GM19240 (cell line): ENCODE measurements around the gene THSD4.

Experiments
- DNase-seq: peaks from one replicate; pipeline ENCODE4 v3.0.0; 2011; ENCODE audit warnings: low spot score; ENCODE audit not compliant: insufficient read length

The THSD4 gene

DNA sequence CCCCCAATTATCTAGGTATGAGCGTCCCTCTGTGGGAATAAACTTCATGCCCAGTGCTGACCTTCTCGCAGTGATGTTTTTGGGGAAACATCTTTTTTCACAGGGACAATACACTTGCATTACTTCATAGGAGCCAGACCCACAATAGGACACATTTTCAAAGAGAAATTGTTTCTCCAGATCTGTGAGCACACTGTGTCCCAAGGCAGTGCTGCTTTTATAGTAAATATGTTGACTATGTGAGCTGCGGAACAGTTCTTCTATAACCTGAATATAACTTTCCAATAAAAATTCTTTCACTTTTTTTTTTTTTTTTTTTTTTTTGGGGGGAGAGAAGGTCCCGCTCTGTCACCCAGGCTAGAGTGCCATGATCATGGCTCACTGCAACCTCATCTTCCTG lies 17.4 kb upstream of the THSD4 start:
- no peak for DNase-seq

DNA sequence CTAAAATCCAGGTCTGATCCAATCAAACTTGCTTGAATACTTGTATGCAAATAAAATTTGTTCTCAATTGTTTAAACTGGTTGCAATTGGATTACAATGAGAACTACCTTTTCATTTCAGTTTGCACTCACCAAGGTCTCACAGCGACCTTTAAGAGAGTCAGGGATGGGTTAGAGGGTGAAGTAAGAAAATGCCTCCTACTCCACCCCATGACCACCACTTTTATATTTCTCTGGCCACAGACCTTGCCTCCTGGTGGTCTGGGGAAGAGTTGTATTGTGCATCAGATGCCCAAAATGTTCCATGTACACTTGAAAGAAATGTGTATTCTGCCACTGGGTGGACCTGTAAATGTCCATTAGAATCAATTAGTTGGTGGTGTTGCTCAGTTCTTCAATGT lies 16.4 kb upstream of the THSD4 start:
- no peak for DNase-seq

DNA sequence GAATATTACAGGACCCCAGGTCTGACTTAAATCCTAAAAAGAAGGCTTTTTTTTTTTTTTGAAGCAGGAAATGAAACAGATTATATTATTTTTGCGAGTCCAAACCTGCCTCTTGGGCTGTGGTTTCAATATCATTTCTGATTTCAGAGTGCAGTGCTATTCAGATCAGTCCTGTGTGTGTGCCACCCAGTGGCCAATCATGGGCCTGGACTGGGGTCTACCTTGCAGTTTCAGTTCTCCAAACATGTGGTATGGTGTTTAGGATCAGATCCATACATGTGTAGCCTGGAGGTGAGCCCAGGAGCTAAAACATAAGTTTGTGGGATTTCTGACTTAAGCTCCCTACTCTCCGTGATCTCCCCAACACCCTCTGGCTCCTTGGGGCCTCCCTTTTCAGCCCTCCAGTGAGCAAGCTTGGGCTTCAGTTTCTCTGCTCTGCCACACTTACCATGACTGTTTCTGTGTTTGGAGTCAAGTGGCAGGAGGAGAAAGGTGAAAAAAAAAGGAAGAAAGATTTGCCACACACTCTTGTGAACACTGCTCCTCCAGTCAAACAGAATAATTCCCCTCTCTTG lies 12.1 kb upstream of the THSD4 start:
- no peak for DNase-seq

DNA sequence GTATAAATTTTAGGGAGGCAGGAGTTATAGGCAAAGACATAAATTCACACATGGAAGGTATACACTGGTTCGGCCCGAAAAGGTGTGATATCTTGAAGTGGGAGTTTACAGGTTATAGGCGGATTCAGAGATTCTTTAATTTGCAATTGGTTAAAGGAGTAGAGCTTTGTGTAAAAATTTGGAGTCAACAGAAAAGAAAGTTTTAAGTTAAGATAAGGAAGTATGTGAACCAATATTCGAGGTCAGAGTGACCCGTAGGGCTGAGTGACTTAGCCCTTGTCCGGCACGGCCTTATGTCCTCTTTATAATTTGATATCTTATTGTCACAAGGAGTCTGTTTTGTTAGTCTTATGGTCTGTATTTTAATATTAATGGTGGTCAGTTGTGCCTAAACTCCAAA lies 10.6 kb upstream of the THSD4 start:
- DNase-seq, result no peak

DNA sequence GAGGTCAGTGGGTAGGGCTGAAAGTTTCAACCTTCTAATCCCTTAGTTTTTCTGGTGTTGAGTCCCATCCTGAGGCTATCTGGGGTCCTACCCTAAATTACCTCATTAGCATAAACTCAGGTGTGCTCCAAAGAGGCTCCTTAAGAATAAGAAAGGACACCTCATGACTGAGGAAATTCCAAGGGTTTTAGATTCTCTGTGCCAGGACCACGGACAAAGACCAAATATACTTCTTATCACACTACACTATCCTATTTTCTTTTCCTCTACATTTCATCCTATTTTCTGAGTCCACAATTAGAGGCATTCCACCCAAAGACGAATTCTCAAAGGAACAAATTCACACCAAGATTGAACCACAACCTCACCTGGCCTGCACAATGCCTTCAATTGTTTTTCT lies 9.8 kb upstream of the THSD4 start:
- DNase-seq, result no peak

DNA sequence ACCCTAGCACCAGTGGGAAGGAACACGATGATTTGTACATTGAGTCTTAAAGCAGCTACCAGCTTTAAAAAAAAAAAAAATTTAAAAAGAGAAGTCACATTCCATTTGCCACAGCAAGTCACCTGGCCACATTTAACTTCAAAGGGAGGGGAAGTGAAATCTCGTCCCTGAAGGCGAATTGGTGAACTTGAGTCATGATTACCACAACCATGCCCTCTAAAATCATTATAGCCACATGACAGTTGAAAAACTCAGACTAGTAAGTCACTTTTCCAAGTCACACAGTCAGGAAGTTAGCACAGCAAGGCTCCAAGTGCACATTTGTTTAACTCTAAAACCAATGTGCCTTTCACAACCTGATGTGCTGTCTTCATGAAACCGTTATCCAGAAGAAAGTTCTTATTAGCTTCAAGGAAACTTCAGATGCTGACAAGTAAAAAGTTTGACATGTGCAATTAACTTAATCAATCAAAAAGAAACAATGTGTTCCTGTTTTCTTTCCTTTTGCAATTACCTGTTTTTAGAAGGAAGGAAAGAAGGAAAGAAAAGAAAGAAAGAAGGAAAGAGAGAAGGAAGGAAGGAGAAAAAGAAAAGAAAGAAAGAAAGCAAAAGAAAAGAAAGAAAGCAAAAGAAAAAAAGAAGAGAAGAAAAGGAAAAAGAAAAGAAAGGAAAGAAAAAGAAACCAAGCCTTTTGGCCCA lies 8.3 kb upstream of the THSD4 start:
- no peak for DNase-seq

DNA sequence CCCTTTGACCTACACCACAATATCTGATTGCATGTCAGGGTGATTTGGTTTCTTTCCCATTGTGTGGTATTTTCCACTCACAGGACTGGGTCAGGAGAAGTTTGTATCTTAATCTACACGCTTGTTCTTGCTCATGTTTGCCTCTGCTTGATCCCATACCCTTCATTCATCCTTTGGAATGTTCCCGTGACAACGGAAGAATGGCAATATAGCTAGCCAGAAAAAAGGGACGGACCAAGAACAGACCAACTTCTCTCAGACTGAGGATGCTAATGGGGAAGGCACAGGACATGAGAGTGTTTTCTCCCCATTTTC lies 7.8 kb upstream of the THSD4 start:
- no peak for DNase-seq

DNA sequence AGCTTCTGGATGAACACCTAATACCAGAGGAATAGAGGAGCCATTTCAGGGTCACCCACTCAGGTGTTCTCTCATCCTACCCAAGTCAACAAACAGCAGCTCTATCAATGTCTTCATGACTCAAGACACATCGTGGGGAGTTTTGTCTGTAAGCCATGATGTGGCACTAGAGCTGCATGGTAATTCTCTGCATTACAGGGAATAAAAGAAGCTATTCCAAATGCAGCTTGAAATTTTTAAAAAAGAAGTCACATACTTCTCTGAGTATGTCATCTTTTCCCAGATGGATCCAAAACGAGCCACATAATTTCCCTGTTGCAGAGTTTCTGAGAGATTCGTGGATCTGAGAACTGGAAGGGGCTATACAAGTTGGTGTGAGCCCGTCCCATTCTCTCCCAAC lies 6.1 kb upstream of the THSD4 start:
- DNase-seq, result no peak

DNA sequence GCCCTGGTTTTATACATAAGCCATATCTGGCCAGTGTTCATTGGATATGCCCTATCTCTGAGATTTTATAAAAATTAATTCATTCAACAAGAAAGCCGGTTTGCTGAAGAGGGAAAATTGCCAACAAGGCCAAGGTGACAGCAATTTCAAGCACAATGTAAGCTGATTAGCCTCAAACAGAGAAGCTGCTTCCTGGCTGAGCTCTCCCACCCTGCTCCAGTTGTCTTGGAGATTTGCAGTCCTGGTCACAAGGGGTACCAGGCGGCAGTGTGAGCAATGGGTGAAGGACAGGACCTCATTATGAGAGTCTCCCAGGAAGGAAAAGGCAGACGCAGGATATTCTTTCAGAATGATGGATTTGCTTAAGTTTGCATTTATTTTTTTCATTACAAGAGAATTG lies 5.4 kb upstream of the THSD4 start:
- DNase-seq, result no peak

DNA sequence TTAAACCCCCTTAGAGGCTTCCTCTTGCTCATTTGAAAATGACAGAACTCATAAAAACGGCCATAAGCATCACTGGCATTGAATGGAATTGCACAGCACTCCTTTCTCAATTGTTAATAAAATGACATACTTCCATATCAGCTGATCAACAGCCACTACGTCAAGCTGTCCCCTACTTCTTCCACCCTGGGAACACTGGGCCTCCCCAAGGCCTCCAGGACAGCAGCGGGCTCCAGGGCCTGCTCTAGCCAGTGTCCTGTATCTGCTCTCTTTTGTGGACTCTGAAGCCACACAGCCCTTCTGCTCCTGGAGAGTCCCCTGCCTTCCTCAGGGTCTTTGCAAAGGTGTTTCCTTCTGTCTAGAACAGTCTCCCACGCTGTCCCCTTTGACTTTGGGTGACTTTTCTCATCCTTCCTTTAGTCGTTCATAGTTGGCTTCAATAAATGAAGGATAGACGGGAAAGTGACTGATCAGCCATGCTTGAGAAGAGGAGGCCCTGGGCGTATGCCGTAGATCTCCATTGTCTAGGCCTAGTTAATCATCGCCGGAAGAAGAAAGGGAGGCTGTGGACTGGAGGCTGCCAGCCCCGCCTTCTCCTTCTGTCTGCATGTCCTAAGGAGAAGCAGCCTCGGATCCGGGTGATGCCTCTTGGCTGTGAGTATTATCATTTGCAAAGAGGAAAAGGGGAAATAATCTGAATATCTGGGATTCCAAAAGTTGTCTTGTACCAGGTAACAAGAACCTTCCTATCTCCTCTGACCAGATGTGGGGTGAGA lies 4.7 kb upstream of the THSD4 start:
- DNase-seq, result no peak

DNA sequence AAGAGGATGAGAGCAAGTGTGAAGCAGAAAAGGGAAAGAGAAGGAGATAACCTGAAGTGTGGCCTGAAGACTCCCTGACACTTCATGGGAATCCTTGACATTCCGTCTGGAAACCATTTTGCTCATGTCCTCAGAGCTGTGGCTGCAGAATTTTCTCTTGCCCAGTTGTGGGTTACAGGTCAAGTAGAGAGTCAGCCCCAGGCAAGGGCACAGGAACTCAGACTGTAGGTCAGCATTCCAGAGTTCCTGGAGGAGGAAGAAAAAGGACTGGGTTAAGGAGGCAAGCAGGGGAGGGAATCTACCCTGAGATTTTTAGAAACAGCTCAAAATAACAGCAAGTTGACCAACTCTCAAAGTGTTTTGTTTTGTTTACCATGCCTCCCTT lies 4.1 kb upstream of the THSD4 start:
- no peak for DNase-seq

DNA sequence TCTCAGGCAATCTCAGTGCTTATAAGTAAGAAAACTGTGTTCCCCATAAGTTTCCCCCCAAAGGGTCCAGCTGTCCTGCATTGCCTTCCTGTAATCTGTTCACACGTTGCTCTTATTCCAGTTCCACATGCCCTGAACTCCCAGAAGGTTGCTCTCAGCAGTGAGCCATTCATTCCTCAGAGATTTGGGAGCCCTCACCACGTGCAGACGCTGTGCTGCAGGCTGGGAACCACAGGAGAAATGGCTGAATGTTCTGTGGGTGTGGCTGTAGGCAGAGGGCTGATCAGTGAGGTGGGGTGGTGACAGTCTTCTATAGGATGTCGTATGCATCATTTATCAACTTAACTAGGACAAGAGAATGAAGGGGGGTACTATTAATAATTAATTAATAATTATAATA lies 3.3 kb upstream of the THSD4 start:
- no peak for DNase-seq

DNA sequence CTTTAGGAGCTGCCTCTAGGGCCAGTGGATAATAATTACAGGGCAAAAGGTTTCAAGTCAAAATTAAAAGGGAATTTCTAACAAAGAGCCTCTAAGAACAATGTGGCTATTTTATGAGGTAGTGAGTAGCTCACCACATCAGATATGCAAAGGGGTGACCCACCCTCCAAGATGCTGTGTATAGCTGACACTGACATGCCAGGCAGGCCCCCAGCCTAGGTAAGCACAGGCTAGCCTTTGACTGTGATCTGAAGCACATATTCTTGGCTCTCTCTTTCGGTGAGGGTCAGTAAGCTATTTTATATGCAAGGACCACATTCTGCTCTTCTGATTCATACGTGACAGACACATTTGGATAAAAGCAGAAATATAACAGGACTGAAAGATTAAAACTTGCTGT lies 2.8 kb upstream of the THSD4 start:
- DNase-seq, result no peak

DNA sequence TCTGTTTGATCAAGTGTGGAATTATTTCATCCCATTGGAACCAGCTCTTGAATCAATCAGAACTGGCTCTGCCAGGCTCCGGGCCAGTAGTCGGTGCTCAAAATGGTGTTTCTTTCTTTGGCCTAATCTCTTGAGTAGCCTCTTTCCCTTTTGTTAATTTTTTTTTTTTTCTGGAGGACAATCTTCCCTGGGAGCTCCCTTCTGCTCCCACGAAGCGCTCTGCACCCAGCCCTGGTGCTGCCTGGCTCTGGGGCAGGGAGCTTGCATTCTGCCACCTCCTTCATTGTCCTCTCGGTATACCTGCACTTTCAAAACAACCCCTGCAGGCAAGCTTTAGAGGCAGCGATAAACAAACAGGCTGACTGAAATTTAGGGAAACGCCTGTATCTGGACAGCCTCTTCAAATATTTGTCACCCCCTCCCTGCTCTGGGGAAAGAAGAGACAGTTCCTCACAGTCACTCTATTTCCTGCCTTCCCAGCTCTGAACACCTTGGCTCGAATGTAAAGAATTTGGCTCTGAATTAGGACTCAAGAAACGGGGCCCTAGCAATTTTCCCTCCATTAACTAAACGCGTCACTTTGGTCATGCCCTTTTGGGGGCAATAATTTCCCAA lies 1.1 kb upstream of the THSD4 start:
- DNase-seq, result no peak

DNA sequence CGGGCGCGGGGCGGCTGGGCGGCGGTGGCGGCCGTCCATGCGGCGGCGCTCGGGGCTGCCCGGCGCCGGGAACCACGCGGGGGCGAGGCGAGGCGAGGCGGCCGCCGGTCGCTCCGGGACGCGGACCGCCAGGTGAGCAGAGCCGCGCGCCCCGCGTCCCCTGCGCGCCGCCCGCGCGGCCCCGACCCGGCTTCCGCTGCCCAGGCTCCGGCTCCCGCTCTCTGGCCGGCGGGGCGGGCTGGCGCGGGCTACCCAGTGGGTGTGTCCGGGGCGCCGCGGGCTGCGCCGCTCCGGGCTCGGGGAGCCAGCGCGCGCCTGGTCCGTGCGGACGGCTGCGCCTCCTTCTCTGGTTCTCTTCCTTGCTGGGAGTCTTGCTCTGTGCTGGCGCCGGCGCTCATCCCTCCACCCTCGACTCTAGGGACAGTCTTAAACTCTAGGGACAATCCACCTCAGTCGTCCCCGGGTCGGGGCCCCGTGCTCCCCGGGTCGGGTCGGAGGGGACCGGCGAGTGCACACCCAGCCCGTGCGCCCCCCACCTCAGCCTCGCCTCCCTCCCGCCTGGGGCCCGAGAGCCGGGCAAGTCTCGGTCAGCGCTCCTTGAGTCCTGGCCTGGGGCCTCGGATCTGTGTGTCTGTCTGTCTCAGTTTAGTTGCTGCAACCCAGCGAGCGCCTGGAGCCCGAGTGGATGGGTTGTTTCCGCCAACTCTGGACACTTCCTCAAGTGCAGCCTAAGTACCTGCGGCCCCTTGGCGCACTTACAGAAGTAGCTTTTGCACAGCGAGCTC lies 488 bp downstream of the THSD4 start:
- no peak for DNase-seq

DNA sequence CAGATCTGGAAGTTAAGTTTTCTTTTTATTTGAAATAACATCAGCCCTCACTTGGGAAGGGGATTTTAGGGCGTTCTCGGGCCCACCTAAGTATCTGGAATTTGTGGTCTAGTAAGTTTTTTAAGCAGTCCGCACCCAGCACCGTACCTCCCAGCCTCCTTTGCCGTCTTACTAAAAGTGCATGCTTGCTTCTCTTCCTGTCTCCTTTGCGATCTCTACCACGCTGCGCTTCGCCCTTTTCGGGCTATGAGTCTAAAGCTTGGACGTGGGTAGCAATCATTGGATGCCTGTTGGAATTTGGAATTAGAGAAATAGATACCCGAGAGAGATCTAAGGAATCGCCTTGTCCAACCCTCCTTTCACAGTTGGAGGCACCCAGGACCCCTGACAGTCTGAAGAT lies 1.1 kb downstream of the THSD4 start:
- no peak for DNase-seq

DNA sequence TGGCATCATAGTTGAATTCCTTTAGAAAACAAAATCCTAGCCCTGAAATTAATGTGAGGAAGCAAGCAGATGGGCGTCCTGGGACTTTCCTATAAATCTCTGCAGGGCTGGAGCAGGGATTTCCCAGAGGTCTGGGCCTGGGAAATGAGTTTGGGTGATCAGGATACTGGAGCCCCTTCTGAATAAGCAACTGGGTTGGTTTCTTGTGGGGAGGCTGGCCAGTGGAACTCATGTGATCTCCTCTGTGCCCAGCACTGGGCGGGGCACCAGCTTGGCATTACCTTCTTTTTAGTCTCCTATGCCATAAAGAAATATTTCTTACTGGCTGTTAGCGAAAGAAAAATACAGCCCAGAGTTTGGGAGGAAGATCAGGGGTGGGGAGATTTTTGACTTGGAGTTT lies 1.7 kb downstream of the THSD4 start:
- DNase-seq, result no peak

DNA sequence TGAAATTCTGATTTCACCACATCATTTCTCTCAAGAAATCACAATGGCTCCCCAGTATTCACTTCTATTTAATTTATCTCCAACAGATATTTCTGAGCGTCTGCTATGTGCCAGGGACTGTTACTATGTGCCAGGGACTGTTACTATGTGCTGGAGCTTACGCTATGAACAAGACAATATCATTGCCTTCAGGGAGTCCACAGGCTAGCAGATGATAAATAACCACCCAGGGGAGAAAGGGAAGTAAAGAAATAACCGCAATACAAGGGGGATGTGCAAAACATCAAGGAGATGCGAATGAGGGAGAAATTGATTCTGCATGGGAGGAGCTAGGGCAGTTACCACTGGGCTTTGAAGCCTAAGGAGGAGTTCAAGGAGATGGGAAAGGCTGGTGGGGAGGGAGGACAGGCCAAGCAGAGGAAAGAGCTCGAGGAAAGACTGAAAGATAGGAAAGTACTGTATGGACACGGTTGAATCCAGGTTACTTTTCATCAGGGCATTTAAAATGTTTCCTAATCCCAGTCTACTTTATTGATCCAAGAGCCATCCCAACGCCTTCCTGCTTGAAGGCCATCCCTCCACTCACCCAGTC lies 2.5 kb downstream of the THSD4 start:
- no peak for DNase-seq

DNA sequence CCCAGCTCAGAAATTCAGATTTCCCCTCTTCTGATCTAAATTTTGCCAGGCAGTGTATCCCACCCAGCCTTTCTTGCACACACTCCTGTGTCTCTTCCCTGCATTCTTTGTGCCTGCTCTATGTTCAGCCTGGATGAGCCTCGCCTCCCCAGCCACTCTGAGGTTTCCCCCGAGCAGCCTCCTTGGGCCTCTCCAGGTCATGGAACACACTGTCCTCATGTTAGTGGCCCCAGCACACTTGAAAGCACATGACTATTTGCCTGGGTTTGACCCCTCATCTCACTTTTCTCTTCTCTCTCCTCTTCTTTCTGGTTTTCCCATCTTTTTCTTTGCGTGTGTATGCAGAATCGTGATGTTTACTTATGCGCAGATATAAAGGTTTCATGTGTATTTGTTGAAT lies 3.1 kb downstream of the THSD4 start:
- DNase-seq, result no peak

DNA sequence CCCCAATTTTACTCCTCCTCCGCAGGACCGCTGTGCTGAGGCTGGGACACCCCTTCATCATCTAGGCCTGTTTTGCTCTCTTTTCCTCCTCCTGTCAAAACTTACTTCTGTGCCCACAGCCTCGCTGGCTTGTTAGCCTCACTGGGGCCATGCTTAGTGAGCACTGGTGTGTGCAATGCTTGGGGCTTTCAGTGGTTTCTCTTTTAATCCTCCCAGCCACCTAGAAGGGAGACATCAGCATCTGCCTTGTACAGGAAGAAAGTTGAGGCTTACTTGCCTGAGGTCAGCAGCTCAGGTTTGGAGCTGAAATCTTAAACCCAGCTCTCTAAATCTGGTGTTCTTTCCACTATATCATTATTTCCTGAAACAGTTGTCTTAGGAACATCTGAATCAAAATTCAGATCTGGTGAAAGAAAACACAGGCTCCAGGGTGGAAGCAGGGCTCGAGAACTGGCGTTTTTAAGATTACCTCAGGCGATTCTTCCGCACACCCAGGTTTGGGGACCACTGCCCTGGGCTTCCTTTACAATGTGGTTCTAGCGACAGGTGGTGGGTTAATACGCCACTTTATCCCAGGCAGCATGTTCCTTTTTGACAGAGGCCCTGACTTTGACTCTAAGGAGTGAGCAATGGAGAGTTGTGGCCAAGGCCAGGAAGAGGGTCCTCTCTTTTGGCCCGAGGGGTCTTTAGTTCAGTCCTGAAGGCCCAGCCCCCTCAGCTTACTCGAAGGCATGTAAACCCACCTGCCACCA lies 3.8 kb downstream of the THSD4 start:
- DNase-seq, result no peak

DNA sequence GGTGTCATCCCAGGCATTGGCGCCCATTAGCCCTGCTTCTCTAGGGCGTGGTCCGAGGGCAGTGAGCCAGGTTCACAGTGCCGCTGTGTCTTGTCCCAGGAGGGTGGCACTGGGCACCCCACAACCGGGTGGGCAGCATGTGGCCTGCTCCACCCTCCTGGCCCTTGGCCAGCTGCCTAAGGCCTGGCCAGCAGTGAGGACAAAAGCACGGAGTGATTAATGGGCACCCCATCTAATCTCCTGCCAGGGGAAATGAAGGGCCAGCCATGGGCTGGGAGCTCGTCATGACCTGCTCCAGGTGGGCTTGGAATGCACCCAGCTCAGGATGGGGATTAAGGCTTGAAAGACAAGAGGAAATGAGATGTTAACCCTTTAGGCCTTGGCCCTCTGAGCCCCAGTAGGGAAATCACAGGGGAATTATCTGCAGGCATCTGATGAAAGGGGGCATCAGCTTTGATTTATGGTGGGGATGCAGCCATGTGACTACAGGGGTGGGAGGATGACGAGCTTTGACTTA lies 5.2 kb downstream of the THSD4 start:
- DNase-seq, result no peak
